HG03196 (cell line): Measurements from ENCODE around the gene TBX3.

Experiments
- ATAC-seq: cut with Tn5 transposase; IDR thresholded peaks from one replicate; pipeline ENCODE4 v1.9.1; 2021; ENCODE audit not compliant: unreplicated experiment

TBX3 gene

GRCh38 chr12:114696443-114697242 lies 12.7 kb upstream of the TBX3 start:
- no peak for ATAC-seq

DNA sequence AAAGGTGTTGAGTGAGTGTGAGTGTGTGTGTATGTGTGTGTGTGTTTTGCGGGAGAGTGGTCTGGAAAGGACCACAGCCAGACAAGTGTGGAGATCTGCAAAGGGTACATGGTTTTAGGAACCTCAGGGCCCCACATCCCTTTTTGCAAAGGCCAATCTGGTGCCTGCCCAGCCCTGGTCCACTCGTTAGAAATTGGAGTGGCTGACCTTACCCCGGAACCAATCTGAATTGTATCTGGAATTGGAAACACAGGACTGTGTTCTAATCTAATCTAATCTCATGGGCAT lies 11.3 kb upstream of the TBX3 start:
- no peak for ATAC-seq

DNA sequence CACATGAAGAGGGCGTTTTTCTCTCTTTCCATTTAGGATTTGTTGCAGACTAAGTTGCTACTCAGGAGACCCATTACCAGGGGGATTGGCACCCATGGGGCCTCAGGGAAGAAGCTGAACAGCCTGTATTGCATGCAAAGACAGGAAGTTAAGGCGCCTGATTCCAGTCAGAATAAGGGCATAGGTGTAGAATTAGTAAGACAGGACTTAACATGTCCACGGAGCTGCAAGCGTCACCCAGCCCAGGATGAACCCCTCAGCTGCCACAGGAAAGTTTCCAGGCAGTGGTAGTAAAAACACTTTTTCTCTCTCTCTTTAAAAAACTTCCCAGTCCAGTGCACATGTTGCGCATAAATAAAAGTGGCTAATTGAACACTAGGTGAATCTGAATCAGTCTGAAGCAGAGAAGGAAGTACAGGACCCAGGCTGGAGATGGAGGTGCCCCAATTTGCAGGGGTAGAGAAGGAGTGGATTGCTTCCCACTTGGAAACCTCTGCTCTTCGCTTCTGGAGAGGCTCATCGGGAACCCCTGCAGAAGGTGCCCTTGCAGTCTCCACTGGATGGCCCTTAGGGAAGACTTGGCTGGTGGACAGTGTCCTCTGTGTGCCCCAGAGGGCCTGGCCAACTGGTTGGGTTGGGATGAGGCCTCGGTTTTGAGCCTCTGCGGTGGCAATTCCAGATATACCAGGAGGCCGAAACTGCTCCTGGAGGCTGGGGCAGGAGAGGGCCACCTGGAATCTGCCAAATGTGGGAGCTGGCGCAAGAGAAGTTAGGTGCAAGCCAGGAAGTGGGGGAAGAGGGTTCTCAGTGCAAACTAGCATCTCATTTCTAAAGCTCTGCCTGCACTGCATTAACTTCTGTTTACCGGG lies 10.7 kb upstream of the TBX3 start:
- ATAC-seq: no peak

DNA sequence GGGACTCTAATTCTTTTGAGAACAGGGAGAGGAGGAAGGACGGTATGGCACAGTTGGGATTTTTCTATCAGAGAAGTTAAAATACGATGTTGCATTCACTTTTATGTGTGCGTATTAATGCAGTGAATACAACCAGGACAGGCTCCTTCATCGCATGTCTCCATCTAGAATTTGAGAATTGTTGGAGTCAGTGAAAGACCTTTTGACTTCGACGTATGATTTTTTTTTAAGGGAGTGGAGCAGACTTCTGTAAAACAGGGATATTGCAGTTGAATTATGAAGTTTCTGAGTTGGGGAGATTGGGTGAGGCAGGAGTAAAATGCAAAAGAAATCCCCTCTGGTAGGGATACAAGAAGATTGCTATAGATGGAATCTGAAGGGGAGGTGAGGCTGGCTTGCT lies 9.6 kb upstream of the TBX3 start:
- no peak for ATAC-seq

GRCh38 chr12:114693059-114693531 lies 9.1 kb upstream of the TBX3 start:
- no peak for ATAC-seq

- no peak for ATAC-seq
Observed at GRCh38 chr12:114692186-114693058, 8.4 kb upstream of the TBX3 start.

DNA sequence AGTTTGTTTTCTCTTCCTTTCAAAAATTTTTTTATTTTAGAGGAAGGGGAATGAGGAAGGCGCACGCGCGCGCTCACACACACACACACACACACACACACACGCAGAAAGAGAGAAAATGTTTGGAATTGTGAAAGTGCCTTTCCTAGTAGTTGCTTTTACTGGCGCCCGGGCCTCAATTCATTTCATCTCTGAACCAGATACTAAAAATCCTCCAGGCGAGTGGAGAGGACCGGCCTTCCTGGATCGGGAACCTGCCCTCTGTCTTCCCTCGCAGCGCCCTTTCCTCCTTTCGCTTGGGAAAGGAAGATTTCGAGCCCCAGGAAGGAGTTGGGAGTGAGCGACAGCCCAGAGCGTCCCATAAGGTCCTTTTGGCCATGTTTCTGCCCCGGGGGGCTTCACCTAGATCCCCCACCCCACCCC lies 7.8 kb upstream of the TBX3 start:
- no peak for ATAC-seq

DNA sequence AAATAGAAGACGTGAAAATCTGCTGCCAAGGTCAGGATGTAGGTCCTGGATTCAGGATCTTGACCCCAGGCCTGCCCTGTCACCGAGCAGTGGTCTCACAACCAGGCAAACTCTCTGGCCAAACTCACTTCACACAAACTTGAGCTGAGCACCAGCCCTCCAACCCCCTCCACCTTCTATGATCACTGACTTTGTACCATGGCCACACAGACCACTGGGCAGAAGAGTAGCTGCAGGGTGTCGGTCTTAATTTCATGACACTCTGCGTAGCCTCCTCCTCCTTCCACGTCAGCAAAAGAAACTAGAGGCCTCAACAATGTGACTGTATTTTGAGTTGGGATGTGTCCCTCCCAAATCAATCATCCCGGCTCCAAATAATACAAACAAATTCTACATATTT lies 7.2 kb upstream of the TBX3 start:
- ATAC-seq: no peak

GRCh38 chr12:114690267-114691135 lies 6.5 kb upstream of the TBX3 start:
- no peak for ATAC-seq

DNA sequence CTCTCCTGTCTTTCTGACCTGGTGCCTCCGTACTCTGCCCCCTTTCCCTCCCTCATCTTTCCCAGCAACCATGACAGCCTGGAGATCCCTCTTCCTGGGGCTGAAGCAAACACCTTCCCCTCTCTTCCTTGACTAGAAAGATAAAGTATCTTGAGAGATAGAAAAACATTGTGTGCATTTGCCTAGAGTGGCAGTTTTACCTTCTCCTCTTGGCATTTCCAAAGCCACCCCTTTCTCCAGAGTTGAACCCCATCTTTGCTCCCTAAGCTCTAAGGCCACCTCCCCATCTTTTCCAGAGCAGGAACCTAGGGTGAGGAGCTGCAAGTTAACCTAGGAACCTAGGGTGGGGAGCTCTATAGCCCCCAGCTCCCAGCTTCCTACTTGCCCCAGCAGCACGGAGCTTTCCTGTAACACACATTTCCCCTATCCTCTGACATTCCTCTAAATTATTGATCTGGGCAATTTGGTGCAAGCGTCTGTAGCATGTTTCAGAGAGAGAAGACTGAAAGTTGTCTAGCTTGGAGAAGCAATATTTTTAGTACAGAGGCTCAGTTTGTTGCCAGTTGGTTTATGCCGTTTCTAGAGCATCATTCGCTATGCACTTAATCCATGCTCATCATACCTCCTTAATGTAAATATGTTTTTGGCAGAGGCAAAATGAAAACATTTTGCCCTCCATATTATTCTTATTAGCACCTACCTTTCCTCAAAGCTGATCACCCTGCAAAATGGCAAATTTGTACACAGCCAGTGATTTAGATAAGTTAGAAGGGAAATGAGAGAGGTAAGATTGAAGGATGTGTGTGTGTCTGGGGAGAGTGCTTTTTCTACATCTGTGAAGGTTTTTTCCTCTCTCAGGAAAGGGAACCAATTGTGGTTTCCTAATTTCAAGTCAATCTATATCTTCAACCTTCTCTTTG lies 5.4 kb upstream of the TBX3 start:
- no peak for ATAC-seq

- no peak for ATAC-seq
Observed at GRCh38 chr12:114688256-114688845, 4.4 kb upstream of the TBX3 start.

DNA sequence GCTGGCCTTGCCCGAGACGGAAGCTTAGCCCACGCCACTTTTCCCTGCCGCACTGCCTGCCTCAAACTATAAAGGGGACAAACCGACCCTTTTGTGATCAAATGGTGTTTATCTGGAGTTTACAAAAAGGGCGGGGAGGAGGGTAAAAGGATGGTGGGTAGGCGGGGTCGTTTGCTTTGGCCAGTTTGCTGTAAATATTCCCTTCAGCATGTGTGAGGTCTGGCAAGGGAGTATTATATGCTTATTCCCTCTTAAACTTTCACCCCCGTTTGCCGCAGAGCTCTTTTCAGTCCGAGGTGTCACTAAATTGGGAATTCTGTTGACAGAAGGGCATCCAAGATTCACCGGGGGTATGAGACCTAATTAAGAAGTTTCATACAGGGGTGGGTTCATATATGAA lies 3.8 kb upstream of the TBX3 start:
- no peak for ATAC-seq

- no peak for ATAC-seq
Observed at GRCh38 chr12:114686773-114687500, 3.0 kb upstream of the TBX3 start.

DNA sequence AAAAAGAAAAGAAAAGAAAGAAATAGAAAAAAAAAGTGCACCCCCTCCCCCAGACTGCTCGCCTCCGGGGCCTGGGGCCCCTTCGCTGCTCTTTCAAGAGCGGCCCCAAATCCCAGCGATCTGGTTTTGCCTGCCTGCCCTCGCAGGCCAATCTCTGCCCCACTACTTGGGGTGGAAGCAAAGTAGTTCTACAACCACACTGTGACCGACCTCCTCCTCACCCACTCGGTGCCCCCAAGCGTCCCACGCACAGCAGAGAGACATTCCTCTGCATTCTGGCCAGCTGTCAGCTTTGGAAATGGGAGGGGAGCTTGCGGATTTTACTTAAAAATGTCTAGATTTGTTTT lies 2.4 kb upstream of the TBX3 start:
- no peak for ATAC-seq

DNA sequence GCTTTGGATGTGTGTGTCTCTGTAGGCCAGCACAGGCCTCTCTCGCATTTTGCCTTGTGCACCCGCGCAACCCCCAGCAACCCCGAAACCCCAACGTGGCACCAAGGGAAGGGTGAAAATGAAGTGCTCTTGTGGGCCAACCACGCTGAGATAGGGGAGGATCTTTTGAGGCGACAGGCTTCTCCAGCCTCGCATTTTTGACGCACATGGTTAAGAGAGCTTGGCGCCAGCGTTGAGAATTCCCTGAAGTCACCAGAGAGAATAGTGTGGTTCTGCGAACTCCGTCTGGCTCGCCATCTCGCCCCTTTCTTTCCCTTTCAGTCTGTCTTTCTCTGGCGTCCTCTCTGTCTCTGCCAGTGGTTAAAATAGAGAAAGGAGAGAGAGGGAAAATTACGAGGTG lies 1.9 kb upstream of the TBX3 start:
- no peak for ATAC-seq

DNA sequence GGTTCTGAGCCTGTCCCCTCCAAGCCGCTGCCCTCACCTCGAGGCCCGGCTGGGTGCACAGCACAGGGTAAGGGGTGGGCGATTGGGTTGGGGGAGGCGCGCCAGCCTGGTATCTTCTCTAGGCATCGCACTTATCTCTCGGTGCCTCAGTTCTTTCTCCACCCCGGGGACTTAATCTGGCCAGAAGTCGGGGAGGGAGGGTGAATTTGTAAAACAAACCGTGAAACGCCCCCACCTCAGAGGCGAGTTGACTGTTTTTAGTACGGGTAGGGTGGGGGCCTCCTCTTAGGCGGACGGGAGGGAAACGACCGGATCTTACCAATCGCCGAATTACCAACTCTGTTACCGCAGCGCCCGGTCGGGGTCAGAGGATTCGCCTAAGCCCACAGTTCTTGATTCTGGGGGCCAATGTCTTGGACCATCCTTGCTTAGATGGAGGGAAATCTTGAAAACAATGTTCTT lies 1.4 kb upstream of the TBX3 start:
- no peak for ATAC-seq

GRCh38 chr12:114684870-114685273 lies 897 bp upstream of the TBX3 start:
- no peak for ATAC-seq

GRCh38 chr12:114683709-114684097 lies 272 bp downstream of the TBX3 start:
- ATAC-seq: no peak
